Motor neuron (in vitro differentiated cells): ENCODE data around the gene AMBRA1. TPM values are rescaled to one million over a fixed set of nuclear protein-coding genes. Genes with fewer than 3 reads are reported as not detected.
"Not testable (repeated sequence)": the region's sequence is repeated elsewhere in the genome, so short reads cannot be mapped to it uniquely, and the experiment has no call there.

Experiments used
- ATAC-seq, 8 experiments: fragments of 200-7000 bp; cut with Tn5 transposase; replicated peaks in 6 of 8; 2 replicates each; pipeline ENCODE4 v1.8.0; 2021; ENCODE audit warnings: mild to moderate bottlenecking in 8 of 8, moderate library complexity in 8 of 8
- H3K27ac ChIP-seq, 2 donors: fragments of 250-450 bp; sonication (Bioruptor Pico); 2 replicates each; pipeline ENCODE4 v1.9.0; 2021; ENCODE audit warnings: antibody characterized with exemption in 2 of 2, mild to moderate bottlenecking in 2 of 2, moderate library complexity in 1 of 2
- H3K4me1 ChIP-seq, 2 donors: fragments of 250-450 bp; sonication (Bioruptor Pico); replicated peaks in 1 of 2; 2 replicates each; pipeline ENCODE4 v1.6.1; 2021; ENCODE audit warnings: antibody characterized with exemption in 2 of 2, mild to moderate bottlenecking in 2 of 2, moderate library complexity in 1 of 2
- H3K4me3 ChIP-seq, 5 donors: fragments of 250-450 bp; sonication (Bioruptor Pico); 2 replicates each; pipeline ENCODE4 v1.9.0; 2021; ENCODE audit warnings: antibody characterized with exemption in 5 of 5, mild to moderate bottlenecking in 5 of 5, moderate library complexity in 4 of 5
- WGBS, 10 experiments: fragments of 450-650 bp; shearing (Covaris generic); methylation state at CpG; one replicate each; pipeline ENCODE4 v1.0.0; 2022; 5-methylcytosine and 5-hydroxymethylcytosine counted together
- in situ Hi-C, 9 experiments: fragments of 400-800 bp; cut with MboI; loops; one replicate each; pipeline ENCODE4 v1.15.0; 2021; ENCODE audit warnings: low sequenced_read_pairs in 9 of 9, low pct_unique_long_range_greater_than_20kb in 2 of 9; ENCODE audit not compliant: unreplicated experiment in 9 of 9
- total RNA-seq, 8 experiments: library from RNA; unstranded; fragments of 300-600 nt; gene quantifications; 2 replicates each; pipeline versions ENCODE4 v1.2.3 to v1.2.4, GENCODE V29; 2022

The AMBRA1 gene
- total RNA-seq, 8 experiments from 2014 or later, result 20.2 to 44.3 (median 24.9) TPM

DNA sequence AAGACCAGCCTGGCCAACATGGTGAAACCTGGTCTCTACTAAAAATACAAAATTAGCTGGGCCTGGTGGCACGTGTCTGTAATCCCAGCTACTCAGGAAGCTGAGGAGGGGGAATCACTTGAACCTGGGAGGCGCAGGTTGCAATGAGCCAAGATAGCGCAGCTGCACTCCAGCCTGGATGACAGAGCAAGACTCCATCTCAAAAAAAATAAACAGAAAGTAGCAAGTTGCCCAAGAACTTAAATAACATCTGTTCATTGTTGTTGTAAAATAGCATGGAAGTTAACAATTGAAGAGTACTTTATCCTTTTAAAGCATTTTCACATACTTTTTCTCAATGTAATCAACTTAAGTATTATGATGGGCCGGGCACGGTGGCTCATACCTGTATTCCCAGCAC is 5.7 kb downstream of the AMBRA1 start:
- peaks cover 5 to 17% of the 10 kb centered on the region in 2 donors for H3K4me1 ChIP-seq
- in situ Hi-C loops, result no loop called here
- no peak overlapping the region for H3K27ac ChIP-seq
- 70 to 100% (median 94%) methylated on average over 1 to 5 of the region's 5 CpGs; no CpG with 5 or more reads in 1 of the 10 experiments for WGBS, 10 experiments
- H3K4me3 ChIP-seq, result no peak overlapping the region
- ATAC-seq, result no peak

DNA sequence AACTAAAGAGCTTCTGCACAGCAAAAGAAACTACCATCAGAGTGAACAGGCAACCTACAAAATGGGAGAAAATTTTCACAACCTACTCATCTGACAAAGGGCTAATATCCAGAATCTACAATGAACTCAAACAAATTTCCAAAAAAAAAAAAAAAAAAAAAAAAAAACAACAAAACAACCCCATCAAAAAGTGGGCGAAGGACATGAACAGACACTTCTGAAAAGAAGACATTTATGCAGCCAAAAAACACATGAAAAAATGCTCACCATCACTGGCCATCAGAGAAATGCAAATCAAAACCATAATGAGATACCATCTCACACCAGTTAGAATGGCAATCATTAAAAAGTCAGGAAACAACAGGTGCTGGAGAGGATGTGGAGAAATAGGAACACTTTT is 10.3 kb downstream of the AMBRA1 start:
- in situ Hi-C loops, ATAC-seq, H3K4me3 ChIP-seq, H3K4me1 ChIP-seq, H3K27ac ChIP-seq: not testable (repeated sequence)
- whole genome bisulfite sequencing, 10 experiments, result no CpG with 5 or more reads among the region's 1 CpG

DNA sequence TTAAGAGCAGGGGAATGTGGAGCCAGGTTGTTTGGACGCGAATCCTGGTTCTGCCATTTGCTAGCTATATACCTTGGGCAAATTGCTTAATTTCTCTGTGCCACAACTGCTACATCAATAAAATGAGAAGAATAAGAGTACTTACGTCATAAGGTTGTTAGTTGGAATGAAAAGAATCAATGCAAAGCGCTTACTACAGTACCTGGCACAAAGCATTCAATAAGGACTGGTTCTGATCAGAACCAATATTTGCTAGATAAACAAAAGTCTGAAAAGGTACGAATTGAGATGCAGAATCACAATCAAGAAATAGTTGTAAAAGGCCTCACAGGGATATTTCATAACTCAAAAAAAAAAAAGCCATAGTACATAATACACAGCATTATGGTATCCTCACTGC is 11.2 kb downstream of the AMBRA1 start:
- 83 to 100% (median 96%) methylated on average over 3 to 5 of the region's 5 CpGs for WGBS, 10 experiments
- in situ Hi-C loops, result no loop called here
- Histone ChIP-seq H3K27ac (no peak overlapping the region), H3K4me1 (no peaks in the 10 kb centered on the region), H3K4me3 (no peak overlapping the region)
- no peak for ATAC-seq

DNA sequence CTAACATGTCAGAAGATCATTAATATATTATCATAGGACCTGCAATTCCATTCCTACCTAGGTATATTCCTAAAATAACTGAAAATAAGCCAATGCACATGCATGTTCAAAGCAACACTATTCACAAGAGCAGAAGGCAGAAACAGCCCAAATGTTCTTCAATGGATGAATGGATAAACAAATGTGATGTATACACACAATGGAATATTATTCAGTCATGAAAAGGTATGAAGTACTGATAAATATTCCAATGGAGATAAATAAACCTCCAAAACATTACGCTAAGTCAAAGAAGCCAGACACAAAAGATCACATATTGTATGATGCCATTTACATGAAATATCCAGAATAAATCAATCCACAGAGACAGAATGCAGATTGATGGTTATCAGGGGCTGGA is 16.8 kb downstream of the AMBRA1 start:
- no peak for ATAC-seq
- no peak overlapping the region for H3K4me3 ChIP-seq
- H3K4me1 ChIP-seq, result no peaks in the 10 kb centered on the region
- no peak overlapping the region for H3K27ac ChIP-seq
- in situ Hi-C loops, result no loop called here
- 91 to 100% (median 100%) methylated on average over 1 of the region's 1 CpG; no CpG with 5 or more reads in 2 of the 10 experiments for WGBS, 10 experiments

DNA sequence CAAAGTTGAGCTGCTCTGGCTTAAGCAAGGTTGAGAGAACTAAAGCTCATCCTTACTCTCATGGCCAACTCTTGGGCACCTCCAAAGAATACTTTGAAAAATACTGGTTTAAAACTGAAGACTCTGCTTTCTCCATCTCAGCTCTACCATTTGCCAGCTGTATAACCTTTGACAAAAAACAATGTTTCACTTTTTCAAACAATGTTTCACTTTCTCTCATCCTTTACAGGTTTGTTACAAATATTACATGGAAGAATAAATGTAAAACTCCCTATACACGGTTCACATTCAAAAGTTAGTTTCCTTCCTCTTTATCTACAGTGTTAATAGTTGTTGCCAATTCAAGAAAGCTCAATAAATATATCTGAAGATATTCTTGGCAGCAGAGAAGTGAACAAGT is 19.2 kb downstream of the AMBRA1 start:
- no peak for ATAC-seq
- Histone ChIP-seq H3K4me3 (no peak overlapping the region), H3K4me1 (no peaks in the 10 kb centered on the region), H3K27ac (no peak overlapping the region)
- in situ Hi-C loops, result no loop called here
- WGBS, 10 experiments, result 50 to 100% (median 90%) methylated on average over 1 of the region's 1 CpG

DNA sequence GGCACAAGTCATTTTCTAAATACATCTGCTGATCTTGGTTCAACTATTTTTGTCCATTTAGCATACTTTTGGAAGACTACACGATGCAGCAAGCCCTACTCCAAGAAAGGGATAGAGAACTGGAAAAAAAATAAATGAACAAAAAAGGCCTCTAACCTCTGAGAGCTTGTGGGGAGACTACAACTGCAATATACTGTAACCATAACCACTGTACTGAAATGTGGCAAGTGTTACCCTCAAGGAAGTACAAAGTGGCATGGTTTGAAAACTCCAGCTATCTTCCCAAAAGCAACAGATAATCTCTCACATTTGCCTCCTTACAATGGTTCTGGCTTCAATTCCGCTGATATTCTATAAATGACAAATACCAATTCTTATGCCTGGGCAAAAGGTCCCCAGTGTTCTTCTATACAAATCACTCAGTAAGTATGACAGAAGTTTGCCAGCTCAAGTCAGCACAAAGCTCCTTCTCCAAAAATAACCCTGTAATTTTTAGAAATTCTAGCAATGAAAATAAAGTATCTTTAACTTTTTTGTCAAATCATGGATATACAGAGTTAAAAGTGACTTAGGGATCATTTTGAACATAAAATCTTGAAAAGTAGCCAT is 22.9 kb downstream of the AMBRA1 start:
- Histone ChIP-seq H3K27ac (no peak overlapping the region), H3K4me3 (no peak overlapping the region), H3K4me1 (no peaks in the 10 kb centered on the region)
- no peak for ATAC-seq
- WGBS, 10 experiments, result 25 to 96% (median 81%) methylated on average over 2 of the region's 2 CpGs; no CpG with 5 or more reads in 2 of the 10 experiments
- in situ Hi-C loops, result no loop called here

DNA sequence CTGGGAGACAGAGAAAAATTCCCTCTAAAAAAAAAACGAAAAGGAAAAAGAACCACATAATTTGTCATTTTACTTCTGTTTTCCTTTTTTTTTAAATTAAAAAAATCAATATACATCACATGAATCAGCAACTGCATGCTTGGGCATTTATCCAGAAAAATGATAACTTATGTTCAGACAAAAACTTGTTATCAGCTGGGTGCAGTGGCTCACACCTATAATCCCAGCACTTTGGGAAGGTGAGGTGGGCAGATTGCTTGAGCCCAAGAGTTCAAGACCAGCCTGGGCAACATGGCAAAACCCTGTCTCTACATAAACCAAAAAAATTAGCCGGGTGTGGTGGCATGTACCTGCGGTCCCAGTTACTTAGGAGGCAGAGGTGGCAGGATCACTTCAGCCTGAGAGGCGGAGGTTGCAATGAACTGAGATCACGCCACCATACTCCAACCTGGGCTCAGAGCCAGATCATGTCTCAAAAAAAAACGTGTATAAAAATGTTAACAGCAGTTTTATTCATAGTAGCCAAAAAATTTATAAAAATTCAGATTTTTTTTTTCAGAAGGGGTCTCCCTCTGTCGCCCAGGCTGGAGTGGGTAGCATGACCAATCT is 28.5 kb downstream of the AMBRA1 start:
- no peak overlapping the region for H3K27ac ChIP-seq
- no peaks in the 10 kb centered on the region for H3K4me1 ChIP-seq
- in situ Hi-C loops, result no loop called here
- WGBS, 10 experiments, result 73 to 100% (median 85%) methylated on average over 1 to 5 of the region's 7 CpGs; no CpG with 5 or more reads in 1 of the 10 experiments
- ATAC-seq, result no peak
- no peak overlapping the region for H3K4me3 ChIP-seq

DNA sequence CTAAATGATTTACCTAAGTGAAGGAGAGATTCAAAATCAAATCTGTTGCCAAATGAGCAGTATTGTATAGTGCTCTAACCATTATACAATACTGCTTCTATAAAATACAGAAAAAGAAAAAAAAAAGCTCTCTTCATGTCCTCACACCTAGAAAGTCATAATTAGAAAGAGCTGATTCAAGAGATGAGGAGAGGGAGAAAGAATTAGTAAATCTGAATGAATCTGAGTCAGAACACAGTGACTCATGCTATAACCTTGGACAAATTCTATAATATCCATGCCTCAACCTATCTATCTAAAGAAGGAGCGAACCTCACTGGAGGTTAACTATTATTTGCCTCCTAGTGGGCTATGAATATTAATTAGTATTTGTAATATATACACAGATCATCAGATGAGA is 29.4 kb downstream of the AMBRA1 start:
- Histone ChIP-seq H3K27ac (no peak overlapping the region), H3K4me3 (no peak overlapping the region), H3K4me1 (no peaks in the 10 kb centered on the region)
- 40 to 100% (median 92%) methylated on average over 1 of the region's 1 CpG; no CpG with 5 or more reads in 4 of the 10 experiments for WGBS, 10 experiments
- peak in 3 of 8 experiments; percentile 38 to 71 (median 46) for ATAC-seq
- in situ Hi-C loops, result no loop called here

DNA sequence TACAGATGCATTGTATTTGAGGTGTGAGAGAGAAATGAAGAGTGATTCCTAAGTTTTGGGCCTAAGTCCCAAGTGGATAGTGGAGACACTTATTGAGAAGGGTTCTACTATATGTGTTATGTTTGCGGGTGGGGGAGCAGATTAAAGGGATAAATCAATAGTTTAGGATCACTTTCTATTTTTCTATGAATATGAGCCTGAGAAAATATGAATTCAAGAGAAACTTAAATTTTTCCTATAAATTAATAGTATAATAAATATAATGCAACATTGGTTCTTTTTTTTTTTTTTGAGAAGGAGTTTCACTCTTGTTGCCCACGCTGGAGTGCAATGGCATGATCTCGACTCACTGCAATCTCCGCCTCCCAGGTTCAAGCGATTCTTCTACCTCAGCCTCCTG is 31.3 kb downstream of the AMBRA1 start:
- WGBS, 10 experiments, result 90 to 100% (median 98%) methylated on average over 1 to 5 of the region's 5 CpGs; no CpG with 5 or more reads in 1 of the 10 experiments
- no peak for ATAC-seq
- H3K4me3 ChIP-seq, result no peak overlapping the region
- in situ Hi-C loops, result no loop called here
- H3K4me1 ChIP-seq, result no peaks in the 10 kb centered on the region
- no peak overlapping the region for H3K27ac ChIP-seq

DNA sequence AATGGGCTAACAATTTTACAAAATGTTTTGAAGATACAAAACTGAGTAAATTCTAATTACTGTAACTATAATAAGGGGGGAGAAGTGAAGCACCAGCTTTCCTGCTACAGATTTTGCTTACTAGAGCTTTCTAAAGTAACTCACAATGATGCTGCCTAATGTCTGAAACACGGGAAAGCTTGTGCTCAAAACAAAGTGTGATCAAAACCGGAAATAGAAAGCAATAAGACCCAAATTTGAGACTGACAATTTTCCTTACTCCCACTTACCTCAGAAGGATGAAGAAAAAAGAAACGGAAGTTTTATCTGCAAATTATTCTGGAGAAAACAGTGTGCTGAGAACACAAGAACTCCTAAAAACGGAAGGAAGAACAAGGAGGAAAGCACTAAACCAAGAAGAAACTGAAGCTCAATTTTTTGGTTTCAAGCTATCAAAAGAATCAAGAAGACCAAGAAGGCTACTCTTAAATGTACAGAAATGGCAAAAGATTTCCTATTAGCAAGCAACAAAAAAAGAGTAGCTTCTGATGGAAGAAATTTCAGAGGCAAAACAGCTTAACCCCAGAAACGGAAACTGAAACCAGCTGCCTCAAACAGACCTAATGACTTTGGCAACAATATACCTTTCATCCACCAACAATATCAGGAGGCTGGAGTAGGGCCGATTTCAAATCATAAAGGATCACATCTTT is 33.4 kb downstream of the AMBRA1 start:
- WGBS, 10 experiments, result 5 to 85% (median 45%) methylated on average over 1 to 6 of the region's 6 CpGs
- peak in 2 of 8 experiments; percentile 63 for ATAC-seq
- in situ Hi-C loops, result no loop called here
- no peak overlapping the region for H3K4me3 ChIP-seq
- no peak overlapping the region for H3K27ac ChIP-seq
- H3K4me1 ChIP-seq, result no peaks in the 10 kb centered on the region

DNA sequence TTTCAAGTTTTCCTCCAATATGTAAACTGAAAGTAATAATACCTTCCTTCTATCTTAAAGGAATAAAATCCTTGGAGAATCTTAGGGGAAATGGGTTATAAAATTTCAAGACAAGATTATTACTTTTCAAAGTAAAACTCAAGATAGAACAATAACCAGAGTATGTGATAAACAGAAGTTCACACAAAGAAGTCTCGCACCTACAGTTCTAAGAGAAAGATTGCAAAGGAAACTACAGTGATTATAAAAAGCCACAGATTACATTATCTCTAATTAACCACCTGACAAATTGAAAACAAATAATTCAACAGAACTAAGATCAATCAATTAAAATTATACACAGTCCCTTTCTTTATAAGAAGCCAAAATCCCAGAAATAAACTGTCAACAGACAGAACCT is 34.0 kb downstream of the AMBRA1 start:
- WGBS, 10 experiments, result 90 to 100% (median 100%) methylated on average over 1 of the region's 1 CpG; no CpG with 5 or more reads in 2 of the 10 experiments
- Histone ChIP-seq H3K4me1 (peaks cover 0 to under 1% of the 10 kb centered on the region in 2 donors), H3K4me3 (no peak overlapping the region), H3K27ac (no peak overlapping the region)
- no peak for ATAC-seq
- in situ Hi-C loops, result no loop called here

DNA sequence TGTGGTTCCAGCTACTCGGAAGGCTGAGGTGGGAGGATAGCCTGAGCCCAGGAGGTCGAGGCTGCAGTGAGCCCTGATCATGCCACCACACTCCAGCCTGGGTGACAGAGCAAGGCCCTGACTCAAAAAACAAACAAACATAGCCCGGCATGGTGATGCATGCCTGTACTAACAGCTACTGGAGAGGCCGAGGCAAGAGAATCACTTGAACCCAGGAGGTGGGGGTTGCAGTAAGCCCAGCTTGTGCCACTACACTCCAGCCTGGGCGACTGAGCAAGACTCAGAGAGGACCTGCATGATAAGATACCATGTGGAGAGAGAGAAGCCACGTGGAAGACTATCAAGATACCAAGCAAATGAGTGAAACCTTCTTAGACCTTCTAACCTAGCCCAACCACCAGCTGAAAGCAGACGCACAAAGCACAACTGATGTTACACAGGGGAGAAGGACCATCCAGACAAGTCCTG is 36.1 kb downstream of the AMBRA1 start:
- ATAC-seq, result no peak
- WGBS, 10 experiments, result 60 to 100% (median 83%) methylated on average over 1 to 4 of the region's 7 CpGs; no CpG with 5 or more reads in 3 of the 10 experiments
- no peak overlapping the region for H3K27ac ChIP-seq
- in situ Hi-C loops, result no loop called here
- H3K4me1 ChIP-seq, result peaks cover 6 to 11% of the 10 kb centered on the region in 2 donors
- H3K4me3 ChIP-seq, result no peak overlapping the region

DNA sequence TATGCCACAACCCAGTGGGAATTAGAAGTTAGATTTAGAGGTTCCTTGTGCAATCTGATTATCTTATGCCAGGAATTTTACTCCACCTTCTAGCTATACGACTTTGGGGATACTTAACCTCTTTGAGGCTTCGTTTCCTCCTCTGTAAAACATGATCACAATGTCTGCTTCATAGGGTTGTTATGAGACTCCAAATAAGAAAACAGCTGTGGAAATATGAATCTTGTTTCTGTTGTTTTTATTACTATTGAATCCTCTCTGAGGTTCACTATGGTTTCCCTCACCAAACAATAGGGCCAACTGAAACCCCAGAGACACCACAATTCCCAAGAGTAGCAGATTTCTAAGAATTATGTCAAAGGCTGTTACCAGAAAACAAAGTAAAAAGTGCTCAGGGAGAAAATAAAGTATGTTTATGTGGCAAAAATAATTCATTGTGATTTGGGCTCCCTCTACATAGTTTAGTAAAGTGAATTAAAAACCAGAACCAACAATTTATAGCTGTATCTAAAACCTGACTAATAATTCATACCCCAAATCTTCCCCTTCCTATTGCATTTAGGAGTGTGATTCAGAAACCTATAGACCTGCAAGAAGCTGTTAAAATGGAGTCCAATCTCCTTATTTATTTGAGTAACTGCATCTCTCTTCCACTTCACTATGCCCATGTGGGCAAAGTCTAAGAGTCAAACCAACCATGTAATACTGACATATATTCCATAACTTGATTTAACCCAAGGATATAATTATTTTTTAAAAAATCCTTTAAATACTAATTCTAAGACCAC is 38.4 kb downstream of the AMBRA1 start:
- in situ Hi-C loops, result no loop called here
- Histone ChIP-seq H3K27ac (no peak overlapping the region), H3K4me3 (no peak overlapping the region), H3K4me1 (peaks cover 6 to 11% of the 10 kb centered on the region in 2 donors)
- 8 to 100% (median 86%) methylated on average over 1 to 2 of the region's 2 CpGs; no CpG with 5 or more reads in 2 of the 10 experiments for WGBS, 10 experiments
- no peak for ATAC-seq
